ENCODE data around the gene SLC35F1.

Gene SLC35F1

DNA sequence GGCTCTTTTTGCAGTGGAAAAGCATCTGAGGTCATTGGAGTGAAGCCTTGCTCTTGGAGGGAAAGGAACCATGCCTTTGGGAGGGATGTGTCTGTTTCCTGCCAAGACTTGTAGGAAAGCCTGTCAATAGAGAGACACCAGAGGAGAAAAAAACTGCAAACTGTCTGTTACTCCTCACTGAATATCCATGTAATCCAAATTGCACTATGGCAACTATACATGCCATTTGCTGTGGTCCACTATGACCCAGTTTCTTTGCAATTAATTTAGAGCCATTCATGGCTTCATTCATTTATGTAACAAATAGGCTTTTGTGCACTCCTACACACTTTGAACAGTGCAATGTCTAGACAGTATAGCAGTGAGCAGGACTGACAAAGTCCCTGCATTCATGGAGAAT lies 296.5 kb downstream of the SLC35F1 start:
- no peak for DNase-seq

DNA sequence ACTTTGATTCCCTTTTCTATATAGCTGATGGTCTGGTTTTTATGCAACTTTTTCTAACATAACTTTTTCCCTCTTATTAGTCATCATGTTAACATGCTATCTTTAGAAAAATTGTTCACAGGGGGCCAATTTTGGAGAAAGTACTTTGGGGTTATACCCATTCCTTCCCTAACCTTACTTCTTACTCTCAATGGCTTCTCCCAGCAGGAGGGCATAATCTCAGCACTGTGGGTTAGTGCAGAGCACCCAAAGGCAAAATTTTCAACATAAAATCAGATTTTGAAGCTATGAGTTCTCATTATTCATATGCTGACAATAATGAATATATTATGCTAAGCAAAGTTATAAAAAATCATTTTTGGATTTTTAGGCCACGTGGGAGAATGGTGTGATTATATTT lies 299.2 kb downstream of the SLC35F1 start:
- no peak for DNase-seq

DNA sequence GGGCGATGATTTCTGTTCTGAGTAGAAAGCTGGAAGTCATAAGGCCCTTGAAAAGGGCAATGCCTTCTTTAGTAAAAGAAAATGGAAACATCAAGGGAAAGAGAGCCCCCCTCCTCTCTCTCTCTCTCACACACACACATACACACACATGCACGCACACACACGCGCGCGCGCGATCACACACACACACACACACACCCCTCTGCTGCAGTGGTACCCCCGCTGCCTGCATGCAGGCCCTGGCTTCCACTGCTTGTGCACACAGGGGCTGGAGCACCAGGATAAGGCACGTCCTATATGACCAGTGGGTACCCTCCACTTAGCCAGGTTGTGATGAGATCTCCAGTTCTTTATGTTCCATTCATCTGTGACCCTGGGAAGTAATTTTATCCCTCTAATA lies 300.9 kb downstream of the SLC35F1 start:
- no peak for DNase-seq

DNA sequence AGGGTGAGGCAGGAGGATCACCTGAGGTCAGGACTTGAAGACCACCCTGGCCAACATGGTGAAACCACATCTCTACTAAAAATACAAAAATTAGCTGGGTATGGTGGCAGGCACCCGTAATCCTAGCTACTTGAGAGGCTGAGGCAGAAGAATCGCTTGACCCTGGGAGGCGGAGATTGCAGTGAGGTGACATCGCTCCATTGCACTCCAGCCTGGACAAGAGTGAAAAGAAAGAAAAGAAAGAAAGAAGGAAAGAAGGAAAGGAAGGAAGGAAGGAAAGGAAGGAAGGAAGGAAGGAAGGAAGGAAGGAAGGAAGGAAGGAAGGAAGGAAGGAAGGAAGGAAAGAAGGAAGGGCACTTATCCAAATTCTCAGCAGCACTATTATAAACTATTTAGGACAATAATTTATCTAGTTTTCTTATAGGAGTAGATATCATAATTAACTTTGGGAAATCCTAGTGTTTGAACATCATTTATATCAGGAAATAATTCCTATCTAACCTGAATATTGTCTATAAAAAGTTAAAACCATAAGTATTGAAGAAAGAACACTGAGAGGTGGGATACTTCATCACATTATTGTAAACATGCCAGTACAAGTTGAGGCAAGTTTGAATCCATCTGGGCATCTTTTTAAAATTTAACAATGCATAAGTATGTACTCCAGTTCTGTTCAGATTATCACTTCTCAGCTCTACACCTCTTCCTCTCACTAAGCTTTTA lies 305.5 kb downstream of the SLC35F1 start:
- no peak for DNase-seq

DNA sequence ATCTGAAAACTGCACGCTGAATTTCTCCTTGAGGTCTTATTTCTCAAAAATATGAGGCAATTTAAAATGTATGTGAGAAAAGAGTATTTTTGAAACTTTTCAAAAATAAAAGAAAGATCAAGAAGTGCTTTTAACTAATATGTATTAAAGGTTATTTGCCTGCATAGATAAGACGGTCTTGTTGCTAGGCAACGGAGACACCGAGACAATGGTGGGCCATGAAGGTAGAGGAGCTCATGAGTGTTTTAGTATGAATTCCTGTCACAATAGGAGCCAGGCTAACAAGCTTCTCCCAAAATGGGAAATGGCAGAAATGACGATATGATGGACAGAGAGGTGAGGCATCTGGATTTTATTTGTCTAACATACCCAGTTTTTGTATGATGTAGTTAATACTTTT lies 308.2 kb downstream of the SLC35F1 start:
- DNase-seq: no peak

DNA sequence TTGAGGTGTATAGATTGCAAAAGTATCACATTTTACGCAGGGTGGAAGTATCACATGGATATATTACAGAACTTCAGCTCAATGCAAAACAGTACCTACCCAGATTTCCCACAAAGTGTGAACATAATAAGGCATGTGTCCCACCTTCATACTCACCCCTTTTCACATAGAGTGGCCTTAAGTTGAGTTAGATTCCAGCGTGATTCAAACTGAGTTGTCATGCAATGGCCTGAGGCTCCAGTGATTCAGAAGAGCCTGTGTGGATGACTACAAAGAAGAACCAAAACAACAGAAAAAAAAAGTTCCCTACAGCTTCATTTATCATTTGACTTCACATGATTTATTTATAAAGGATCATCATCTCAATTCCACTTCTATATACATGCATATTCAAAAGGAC lies 309.7 kb downstream of the SLC35F1 start:
- no peak for DNase-seq

DNA sequence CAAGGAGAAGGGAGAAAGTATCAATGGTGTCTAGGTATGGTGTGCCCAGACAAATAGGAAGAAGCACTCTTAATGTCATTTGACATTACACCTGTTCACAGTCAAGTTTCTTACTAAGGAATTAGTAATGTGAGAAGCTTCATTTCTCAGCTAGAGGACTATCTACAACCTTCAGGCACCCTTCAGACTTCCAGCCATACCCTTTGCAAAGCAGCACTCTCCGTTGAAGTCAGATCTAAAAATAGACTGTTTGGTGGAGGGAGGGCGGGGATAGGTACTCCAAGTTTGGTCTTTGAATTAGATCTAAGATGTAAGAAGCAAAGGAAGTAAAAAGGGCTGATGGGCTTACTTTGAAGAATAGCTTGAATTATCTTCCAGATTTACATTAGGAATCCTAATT lies 311.1 kb downstream of the SLC35F1 start:
- DNase-seq: no peak

DNA sequence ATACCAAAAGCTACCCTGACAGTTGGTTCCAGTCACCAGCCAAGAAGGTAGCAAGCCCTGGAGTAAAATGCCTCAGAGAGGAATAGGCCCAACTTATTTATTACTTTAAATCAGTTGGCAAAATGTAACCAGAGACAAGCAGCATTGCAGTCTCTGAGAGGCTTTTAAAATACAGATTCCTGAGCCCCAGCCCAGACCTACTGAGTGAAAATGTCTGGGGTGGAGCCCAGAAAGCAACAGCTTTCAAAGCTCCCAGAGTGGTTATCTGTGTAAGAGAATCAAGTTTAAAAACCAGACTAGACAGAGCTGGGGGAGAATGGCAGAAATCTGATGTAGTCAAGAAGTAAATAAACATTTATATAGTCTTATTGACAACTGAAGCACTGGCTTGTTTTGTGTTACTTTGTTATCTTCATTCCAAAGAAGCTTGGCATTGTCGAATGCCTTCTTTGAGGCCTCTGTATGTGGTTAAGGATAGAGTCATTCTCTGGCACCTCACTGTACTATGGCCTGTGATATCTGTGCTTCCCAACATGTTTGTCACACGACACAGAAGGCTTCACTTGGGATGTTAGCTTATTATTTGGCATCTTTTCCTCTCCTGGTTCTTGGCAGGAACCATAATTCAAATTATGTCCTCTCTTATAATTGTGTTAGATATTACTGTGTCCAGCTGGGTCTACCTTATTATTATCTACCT lies 313.5 kb downstream of the SLC35F1 start:
- no peak for DNase-seq

DNA sequence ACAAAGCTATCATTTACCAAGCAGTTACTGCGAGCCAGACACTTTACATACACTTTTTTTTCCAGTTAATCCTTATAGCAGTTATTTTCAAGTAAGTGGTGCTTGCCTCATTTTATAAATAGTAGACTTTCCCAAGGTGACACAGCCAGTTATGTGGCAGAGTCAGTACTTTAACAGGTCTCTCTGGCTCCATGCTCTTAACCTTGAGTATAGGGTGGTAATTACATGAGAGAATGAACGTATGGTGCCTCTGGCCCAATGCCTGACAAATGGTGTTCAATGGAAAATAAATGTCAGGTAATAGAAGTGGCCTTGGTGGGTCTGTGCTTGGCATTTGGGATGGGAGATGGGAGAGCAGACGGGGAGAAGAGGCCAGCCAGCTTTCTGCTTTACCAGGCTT lies 316.3 kb downstream of the SLC35F1 start:
- no peak for DNase-seq

DNA sequence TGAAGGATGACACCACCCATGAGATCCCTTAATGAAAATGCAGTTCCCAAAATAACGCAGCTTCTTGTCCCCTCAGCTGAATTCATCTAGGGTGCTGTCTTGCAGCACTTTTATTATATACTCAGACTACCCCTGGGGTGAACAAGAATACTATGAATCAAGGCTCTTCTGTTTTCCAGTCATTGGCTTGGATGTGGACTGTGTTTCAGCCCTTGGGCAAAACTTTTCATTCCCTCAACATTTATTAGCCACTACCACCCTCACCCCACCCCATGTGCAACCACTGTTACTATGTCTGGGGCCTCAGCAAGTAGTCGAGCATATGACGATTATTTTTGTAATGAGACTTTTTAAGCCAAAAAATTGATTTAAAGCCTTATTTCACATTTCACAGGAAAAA lies 321.8 kb downstream of the SLC35F1 start:
- no peak for DNase-seq

DNA sequence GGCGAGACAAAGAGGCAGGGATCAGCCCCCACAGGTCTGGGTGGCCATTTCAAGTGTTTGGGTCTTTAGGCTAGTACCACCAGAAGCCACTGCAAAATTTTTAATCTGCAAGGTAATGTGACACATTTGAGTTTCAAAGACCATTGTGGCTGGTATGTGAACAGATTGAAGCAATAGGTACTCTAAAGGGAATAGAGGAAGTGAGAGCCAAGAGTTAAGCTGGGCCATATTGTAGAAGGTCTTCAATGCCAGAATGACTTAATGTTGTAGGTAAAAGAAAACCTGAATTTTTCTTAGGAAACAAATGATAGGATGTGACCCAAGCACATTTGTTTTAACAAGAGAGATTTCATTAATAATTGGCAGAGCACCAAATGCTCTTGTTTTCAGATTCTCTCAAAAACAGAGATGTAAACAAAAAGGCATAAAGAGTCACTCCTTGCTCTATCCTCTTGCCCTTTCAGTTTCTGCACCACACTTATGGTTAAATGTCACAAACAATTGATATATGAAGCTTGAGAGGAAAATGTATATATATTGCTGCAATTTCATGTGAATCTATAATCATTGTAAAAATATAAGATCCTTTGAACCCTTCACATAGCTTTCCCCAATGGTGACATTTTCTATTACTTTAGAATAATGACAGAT lies 333.9 kb downstream of the SLC35F1 start:
- no peak for DNase-seq

DNA sequence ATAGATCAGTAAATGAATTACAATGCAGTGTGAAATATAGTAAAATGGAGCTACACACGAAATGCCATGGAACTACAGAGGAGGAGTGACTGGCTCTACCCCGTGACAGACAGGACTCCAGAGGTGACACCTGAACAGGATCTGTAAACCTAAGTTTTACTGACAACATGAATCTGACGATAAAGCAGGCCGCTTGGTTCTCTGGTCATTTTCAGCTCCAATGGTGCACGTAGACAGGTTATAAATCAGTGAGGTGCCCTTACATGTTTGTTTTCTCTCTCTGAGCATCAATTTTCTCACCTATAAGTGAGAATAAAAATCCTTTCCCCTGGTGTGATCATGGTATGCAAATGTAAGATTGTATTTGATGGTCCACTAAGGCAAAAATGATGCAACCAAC lies 339.3 kb downstream of the SLC35F1 start:
- no peak for DNase-seq

DNA sequence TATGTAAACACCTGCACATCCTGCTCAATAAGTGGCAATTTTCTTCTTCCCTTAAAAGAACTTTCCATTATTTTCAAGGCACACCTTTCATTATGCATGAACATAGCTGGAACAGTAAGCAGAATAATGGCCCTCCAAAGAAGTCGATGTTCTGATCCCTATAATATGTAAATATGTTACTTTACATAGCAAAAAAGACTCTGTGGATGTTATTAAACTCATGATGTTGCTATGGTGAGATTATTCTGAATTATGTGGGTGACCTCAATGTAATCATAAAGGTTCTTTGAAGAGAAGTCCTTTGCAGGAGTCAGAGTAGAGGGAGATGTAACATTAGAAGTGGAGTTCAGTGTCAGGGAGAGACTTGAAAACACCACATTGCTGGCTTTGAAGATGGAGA lies 341.1 kb downstream of the SLC35F1 start:
- no peak for DNase-seq

DNA sequence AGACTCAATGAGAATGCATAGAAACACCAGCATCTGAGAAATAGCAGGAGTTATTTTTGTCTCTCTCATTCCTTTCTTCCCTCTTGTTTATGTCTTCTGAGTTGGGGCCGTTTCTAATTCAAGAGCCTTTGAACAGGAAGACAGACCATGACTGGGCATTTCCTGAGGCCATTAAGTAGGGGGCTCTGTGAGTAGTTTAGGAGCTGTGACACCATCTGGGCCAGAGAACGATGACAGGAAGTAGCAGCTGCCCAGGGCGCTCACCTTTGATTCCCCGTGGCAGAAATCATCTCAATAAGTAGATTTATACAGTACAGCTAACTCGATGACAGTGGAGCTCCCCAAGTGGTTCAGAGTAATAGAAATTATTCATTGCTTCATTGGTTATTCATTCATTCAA lies 342.6 kb downstream of the SLC35F1 start:
- DNase-seq: no peak

DNA sequence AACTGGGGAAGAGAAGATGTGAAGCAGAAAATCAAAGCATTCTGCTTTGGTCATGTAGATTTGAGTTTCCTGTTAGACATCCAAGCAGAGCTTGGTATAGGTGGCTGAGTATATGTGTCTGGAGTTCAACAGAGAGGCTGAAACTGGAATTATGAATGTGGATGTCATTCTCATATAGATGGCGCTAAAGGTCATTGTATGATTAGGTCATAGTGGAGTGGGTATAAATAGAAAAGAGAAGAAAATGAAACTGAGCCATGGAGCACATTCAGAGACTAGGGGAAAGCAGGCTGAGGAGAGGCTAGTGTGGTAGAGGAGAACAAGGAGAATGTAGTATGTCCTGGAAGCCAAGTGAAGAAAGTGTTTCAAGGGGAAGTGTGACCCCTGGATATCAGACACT lies 345.4 kb downstream of the SLC35F1 start:
- DNase-seq: no peak

DNA sequence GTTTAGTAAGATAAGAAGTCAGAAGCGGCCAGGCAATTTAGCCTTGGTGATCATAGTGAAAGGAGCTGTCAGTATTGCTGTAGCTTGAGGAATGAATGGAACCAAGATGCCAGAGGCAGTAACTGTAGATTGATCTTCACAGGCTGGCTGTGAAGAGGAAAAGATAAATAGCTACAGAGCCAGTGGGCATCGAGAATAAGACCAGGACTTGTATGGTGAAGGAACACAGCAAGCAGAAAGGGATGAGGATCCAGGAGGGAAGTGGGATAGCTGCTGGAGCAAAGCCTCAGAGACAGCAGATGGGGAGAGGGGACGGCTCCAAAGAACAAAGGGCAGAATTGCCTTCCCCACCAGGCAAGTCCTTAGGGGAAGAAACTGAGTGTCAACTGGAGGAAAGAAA lies 346.7 kb downstream of the SLC35F1 start:
- DNase-seq: no peak

DNA sequence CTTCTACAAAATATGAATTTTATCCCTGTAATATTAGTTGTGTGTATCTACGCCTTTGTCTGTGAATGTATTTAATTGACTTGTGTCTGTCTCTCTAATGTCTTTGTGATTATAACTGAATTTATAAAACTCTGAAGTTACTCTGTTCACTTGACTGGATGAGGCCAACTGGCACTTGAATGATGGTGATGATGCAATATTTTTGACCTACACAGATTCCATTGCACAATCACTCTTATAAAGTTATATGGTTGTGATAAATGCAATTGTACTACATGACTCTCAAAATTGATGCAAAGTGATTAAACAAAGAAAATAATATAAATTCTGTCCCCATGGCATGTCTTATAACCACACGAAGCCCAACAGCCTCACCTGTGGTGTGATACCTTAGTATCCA lies 353.8 kb downstream of the SLC35F1 start:
- no peak for DNase-seq

DNA sequence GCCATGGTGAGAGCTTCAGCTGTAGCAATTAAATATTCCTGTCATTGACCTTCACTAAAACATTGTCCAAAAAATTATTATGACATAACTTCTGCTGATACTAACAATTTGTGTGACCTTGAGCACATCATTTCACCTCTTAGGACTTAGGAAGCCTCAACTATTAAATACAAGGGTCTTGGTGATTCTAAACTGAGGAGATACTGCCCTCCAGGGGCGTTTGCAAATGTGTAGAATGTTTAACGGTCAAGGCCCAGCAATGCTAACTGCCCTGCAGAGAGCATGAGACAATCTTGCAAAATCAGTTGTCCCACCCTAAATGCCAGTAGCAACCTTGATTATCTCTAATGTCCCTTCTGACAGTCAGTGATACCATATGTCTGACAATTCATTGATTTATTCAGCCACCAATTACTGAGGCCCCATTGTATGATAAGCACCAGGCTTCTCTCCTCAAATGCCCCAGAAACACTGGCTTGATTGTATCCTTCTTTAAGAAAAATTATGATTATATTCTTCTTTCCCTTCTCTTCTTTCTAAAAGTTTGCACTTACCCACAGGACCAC lies 356.9 kb downstream of the SLC35F1 start:
- no peak for DNase-seq

DNA sequence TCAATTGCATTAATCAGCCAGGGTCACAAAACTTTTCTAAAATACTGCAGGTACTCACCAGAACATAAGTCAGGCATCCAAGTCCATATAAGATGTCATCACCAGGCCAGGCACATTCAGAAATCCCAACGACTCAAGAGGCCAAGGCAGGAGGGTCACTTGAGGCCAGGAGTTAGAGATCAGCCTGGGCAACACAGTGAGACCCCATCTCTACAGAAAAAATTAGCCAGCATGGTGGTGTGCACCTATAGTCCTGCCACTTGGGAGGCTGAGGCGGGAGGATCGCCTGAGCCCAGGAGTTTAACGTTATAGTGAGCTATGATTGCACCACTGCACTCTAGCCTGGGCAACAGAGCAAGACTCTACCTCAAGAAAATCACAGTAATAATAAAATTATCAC lies 362.6 kb downstream of the SLC35F1 start:
- DNase-seq: no peak

DNA sequence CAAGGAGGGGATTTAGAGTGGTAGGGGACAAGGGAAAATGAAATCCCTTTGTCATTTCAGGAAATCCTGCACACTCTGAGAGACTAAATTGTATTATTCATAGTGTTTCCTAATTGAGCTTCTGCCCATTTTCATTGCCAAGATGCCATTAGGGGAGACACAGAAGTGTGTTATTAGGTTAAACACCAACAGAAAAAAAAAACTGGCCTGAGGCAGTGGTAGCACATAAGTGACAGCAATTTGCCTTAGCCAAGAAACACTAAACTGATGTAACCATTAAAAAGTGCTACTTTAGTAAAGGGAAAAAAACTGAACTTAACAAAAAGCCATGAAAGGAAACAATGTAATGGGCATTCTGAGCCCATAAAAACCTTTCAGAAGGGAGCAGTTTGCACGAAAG lies 370.6 kb downstream of the SLC35F1 start:
- no peak for DNase-seq

DNA sequence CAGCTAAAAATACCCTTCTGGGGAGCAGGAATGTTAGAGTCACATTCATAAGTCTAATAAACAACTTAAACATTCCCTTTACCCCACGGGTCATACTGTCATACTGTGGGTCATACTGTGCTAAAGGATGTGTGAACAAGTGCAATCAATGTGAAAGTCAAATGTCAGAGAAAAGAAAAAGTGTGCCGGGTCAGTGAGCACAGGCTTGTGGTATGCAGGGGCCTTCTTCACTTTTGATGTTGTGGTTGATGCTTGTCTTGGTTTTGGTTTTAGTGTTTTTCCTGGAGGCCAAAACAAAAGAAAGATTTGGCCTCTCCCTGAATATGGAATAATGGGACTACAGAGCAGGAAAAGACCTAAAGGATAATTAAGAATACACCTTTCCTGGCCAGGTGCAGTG lies 373.1 kb downstream of the SLC35F1 start:
- no peak for DNase-seq

DNA sequence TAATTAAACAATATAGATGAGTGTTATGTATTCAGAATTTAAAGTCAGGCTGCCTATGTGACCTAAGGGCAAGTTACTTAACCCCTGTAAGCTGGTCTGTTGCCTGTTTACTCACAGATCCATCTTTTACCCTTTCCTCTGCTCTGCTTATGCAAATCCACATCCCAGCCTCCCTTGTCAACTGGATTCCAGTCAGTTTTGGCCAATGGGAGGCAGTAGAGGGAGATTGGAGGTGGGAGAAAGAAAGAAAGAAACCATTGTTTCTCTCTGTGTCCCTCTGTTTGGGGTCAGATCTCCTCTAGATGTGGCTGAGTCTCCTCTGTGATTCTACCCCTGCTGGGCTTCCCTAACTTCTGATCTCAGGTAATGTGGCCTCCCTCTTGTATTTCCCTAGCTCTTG lies 374.2 kb downstream of the SLC35F1 start:
- no peak for DNase-seq

DNA sequence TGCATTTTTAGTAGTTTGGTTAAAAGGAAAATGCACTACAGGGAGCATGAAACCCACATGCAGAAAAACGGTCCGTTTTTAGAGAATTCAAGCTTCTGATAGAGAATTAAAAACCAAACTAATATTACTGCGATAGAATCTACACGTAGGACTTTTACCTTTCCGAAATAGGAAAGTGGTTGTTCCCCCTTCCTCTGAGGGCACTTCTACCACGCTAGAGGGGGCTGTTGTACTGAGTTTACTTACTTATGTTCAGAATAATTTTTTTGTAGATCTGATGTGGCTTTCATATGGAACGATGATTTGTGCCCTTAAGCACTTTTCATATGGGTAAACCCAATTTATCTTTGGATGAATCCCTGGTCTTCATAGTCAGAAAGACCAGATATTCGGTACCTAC lies 376.7 kb downstream of the SLC35F1 start:
- peak; percentile 20 for DNase-seq

DNA sequence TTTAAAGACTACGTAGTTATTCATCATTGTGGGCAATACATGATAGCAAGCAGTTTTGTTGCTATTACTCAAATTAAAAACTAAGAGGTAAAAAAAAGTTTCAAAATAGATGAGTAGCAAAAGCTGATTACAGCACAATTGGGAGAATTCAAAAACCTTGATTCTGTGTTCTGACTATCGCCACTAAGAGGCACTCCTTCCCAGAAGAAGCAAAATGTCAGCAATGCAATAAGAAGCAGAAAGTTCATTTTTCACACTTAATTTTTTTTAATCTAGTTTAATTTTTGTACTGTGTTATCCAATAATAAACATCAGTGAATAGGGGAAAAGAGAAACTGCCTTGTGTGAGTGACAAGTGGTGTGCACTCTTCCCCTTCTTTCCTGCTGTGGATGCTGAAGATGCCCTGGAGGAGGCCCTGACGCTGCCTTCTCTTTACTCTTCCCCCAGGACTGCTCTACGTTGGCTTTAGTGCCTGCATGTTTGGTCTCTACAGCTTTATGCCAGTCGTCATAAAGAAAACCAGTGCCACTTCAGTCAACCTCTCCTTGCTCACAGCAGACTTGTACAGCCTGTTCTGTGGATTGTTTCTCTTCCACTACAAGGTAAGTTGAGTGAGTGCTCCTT lies 377.8 kb downstream of the SLC35F1 start:
- DNase-seq: no peak

All from CD4-positive, alpha-beta T cell treated with Interleukin-15 for 1 hour (primary cell).